Measurements from ENCODE around the gene REEP2.
"Not testable (repeated sequence)": the region's sequence is repeated elsewhere in the genome, so short reads cannot be mapped to it uniquely, and the experiment has no call there.

The REEP2 gene

GRCh38 chr5:138467711-138468132, 28.9 kb downstream of the REEP2 start:
- H3K27ac ChIP-seq, result peak overlapping the region; percentile 36; the same call in 1 of the 2 replicates
- TF ChIP-seq ZFX (IDR thresholded peaks at IDR 0.05; ENCODE audit: borderline replicate concordance), result no peak
- no peak for TF ChIP-seq CTCF (IDR thresholded peaks at IDR 0.05)

DNA sequence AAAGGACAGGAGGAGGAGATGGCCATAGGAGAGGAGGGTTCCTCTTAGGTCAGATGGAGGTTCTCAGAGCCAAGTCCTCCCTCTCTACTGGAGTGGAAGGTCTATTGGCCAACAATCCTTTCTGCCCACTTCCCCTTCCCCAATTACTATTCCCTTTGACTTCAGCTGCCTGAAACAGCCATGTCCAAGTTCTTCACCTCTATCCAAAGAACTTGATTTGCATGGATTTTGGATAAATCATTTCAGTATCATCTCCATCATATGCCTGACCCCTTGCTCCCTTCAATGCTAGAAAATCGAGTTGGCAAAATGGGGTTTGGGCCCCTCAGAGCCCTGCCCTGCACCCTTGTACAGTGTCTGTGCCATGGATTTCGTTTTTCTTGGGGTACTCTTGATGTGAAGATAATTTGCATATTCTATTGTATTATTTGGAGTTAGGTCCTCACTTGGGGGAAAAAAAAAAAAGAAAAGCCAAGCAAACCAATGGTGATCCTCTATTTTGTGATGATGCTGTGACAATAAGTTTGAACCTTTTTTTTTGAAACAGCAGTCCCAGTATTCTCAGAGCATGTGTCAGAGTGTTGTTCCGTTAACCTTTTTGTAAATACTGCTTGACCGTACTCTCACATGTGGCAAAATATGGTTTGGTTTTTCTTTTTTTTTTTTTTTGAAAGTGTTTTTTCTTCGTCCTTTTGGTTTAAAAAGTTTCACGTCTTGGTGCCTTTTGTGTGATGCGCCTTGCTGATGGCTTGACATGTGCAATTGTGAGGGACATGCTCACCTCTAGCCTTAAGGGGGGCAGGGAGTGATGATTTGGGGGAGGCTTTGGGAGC, 29.5 kb downstream of the REEP2 start:
- peak overlapping the region; percentile 36; the same call in 1 of the 2 replicates for H3K27ac ChIP-seq
- no peak for TF ChIP-seq CTCF (IDR thresholded peaks at IDR 0.05)
- TF ChIP-seq ZFX (IDR thresholded peaks at IDR 0.05; ENCODE audit: borderline replicate concordance), result no peak

DNA sequence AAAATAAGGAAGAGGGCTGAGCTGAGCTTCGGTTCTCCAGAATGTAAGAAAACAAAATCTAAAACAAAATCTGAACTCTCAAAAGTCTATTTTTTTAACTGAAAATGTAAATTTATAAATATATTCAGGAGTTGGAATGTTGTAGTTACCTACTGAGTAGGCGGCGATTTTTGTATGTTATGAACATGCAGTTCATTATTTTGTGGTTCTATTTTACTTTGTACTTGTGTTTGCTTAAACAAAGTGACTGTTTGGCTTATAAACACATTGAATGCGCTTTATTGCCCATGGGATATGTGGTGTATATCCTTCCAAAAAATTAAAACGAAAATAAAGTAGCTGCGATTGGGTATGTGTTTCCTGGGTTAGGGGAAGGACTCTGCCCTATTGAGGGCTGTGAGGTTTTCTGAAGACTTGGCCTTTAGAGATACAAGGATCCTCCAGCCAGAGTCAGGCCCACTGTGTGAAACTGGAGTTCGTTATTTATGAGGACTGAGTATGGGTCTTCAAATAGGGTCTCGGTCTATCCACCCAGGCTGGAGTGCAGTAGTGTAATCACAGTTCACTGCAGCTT, 30.2 kb downstream of the REEP2 start:
- TF ChIP-seq CTCF (IDR thresholded peaks at IDR 0.05) (no peak), ZFX (IDR thresholded peaks at IDR 0.05; ENCODE audit: borderline replicate concordance) (no peak)
- H3K27ac ChIP-seq, result peak overlapping the region; percentile 36

DNA sequence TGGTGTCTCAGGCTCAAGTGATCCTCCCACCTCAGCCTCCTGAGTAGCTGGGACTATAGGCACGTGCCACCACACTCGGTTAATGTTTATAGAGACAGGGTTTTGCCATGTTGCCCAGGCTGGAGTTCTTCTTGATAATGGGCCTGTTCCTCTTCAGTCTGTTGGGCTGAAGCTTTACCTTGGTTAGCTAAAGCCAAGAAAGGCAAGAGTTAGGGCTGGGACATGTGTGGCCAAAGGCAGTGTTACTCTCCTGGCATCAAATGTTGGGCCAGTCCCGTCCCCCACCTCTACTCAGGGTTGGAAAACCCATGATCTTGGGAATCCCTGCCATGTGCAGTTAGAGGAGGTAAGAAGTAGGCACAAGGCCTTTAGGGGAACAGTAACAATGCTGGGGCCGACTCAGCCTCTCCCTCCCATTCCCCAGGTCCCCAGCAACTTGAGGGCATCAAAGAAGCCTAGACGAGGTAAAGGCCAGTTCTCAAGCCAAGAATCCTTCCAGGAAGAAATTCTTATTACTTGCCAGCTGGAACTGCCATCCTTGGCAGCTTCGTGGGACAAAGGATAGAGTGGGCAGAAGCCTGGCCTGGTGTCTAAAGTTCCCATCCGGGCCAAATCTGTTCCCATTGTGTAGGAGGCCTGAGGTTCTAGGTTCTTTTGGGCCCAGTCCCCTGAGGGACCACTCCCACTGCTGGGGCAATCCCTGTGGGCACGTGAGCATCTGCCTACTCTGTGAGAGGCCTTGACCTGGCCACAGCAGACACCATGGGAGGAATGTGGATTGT, 30.9 kb downstream of the REEP2 start:
- no peak for TF ChIP-seq CTCF (IDR thresholded peaks at IDR 0.05)
- no peak for TF ChIP-seq ZFX (IDR thresholded peaks at IDR 0.05; ENCODE audit: borderline replicate concordance)
- peak overlapping the region; percentile 36 for H3K27ac ChIP-seq

- peak overlapping the region; percentile 36 for H3K27ac ChIP-seq
- no peak for TF ChIP-seq CTCF (IDR thresholded peaks at IDR 0.05)
- no peak for TF ChIP-seq ZFX (IDR thresholded peaks at IDR 0.05; ENCODE audit: borderline replicate concordance)
Observed at GRCh38 chr5:138470322-138471051, 31.6 kb downstream of the REEP2 start.

- TF ChIP-seq ZFX (IDR thresholded peaks at IDR 0.05; ENCODE audit: borderline replicate concordance), result no peak
- no peak overlapping the region for H3K27ac ChIP-seq
Observed at GRCh38 chr5:138471052-138471361, 32.1 kb downstream of the REEP2 start.

- TF ChIP-seq ZFX (IDR thresholded peaks at IDR 0.05; ENCODE audit: borderline replicate concordance) (no peak), CTCF (IDR thresholded peaks at IDR 0.05) (no peak)
- no peak overlapping the region for H3K27ac ChIP-seq
Observed at GRCh38 chr5:138472353-138472752, 33.5 kb downstream of the REEP2 start.

- not testable (repeated sequence) for H3K27ac ChIP-seq
Observed at GRCh38 chr5:138473151-138473550, 34.3 kb downstream of the REEP2 start.
